ENCODE data around the gene PDAP1. TPM values are rescaled to one million over a fixed set of nuclear protein-coding genes. Genes with fewer than 3 reads are reported as not detected.
A peak's percentile ranks its signal among the peaks of the same experiment; 100 is the strongest.

Gene PDAP1
- total and polyA plus RNA-seq, 9 of the 15 experiments (the other 6 are each of a cell fraction or from before 2014, with no cell fraction given), result 10.2 to 315 (median 129) TPM

- TF ChIP-seq ZNF511 (CRISPR knock-in tag; IDR thresholded peaks at IDR 0.05), result no peak
These were observed 1.8 kb downstream of the PDAP1 start (continued) for GRCh38 chr7:99406557-99406956.

GRCh38 chr7:99404977-99405320 lies 3.4 kb downstream of the PDAP1 start:
- ChIA-PET CTCF (ENCODE audit: low intra/inter-chr PET ratio) (no interaction called here), POLR2A (interaction anchor here (0.8 kb wide), 1 partner anchor 25 kb away, joined by 3 read pairs; no protein-coding TSS in a partner anchor)
- no peak for FAIRE-seq
- no peak for DNase-seq (ENCODE audit: extremely low read depth in 1 of 4, low spot score in 3 of 4)
- WGBS (ENCODE audit: insufficient coverage, low coverage, missing lambda C conversion rate), result 92% methylated on average over 10 of the region's 10 CpGs
- intact Hi-C loops (cut with micrococcal nuclease) (no loop called here), in situ Hi-C loops (cut with MboI) (no loop called here)
- TF ChIP-seq ZNF347 (CRISPR knock-in tag; IDR thresholded peaks at IDR 0.05; ENCODE audit: low read depth), result no peak
- 0 out of 2 replicates have a peak, but pooled peaks have one; percentile 23 for TF ChIP-seq POLR2A (conservative IDR thresholded peaks at IDR 0.05)
- TF ChIP-seq POLR2G (IDR thresholded peaks at IDR 0.05; ENCODE audit: low read depth, low read length), result peak; percentile 1; the same call in 1 of the 2 replicates
- TF ChIP-seq CBX5 (IDR thresholded peaks at IDR 0.05; ENCODE audit: borderline replicate concordance, low read depth), result no peak
- no peak for TF ChIP-seq PHTF2 (CRISPR knock-in tag; IDR thresholded peaks at IDR 0.05)
- TF ChIP-seq RBFOX2 (IDR thresholded peaks at IDR 0.05; ENCODE audit: low read depth, low read length), result 0 out of 2 replicates have a peak, but pooled peaks have one; percentile 9
- no peak for TF ChIP-seq FOXP4 (CRISPR knock-in tag; IDR thresholded peaks at IDR 0.05; ENCODE audit: borderline replicate concordance)
- 0 out of 2 replicates have a peak, but pooled peaks have one; percentile 13 for TF ChIP-seq POLR2AphosphoS5 (IDR thresholded peaks at IDR 0.05; ENCODE audit: control insufficient read depth, insufficient read depth, low read depth, low read length)
- Histone ChIP-seq H3K27ac (ENCODE audit: extremely low read depth, low read depth, low read length) (no peak overlapping the region), H3K79me2 (ENCODE audit: control insufficient read depth, insufficient read depth, low read length) (peaks cover 63% of the 10 kb centered on the region), H3K4me3 (no peak overlapping the region), H3K9me3 (replicated peaks; ENCODE audit: control insufficient read depth, insufficient read depth, low read depth, low read length) (no peaks in the 10 kb centered on the region), H3K27me3 (ENCODE audit: control insufficient read depth in 2 of 2, insufficient read depth in 2 of 2, low read length in 2 of 2) (no peaks in the 10 kb centered on the region), H4K20me1 (replicated peaks; ENCODE audit: control insufficient read depth, insufficient read depth, low read length) (peaks cover 34% of the 10 kb centered on the region), H3K36me3 (ENCODE audit: control insufficient read depth, insufficient read depth, low read length) (peaks cover 75% of the 10 kb centered on the region), H3K4me1 (replicated peaks in 1 of 2; ENCODE audit: control insufficient read depth in 2 of 2, insufficient read depth in 2 of 2, low read length in 2 of 2) (peaks cover 12 to 14% of the 10 kb centered on the region in 2 experiments; a peak in 4 of 5 replicates), H3K4me2 (ENCODE audit: insufficient read depth, low read length) (no peak overlapping the region), H2AFZ (ENCODE audit: low read depth, low read length) (no peak overlapping the region), H3K9ac (ENCODE audit: insufficient read depth in 1 of 2, low read depth in 2 of 2, low read length in 2 of 2) (peak overlapping the region in 1 of 2 experiments; percentile 76; a peak in 2 of 4 replicates), H3K9me1 (ENCODE audit: control insufficient read depth, insufficient read depth, low read length) (no peaks in the 10 kb centered on the region)
- no TSS peak for BruUV-seq (replicated peaks)
- ATAC-seq, result no peak

Measured in K562 (cell line).